HCT116 (cell line): ENCODE measurements around the gene SUPT5H.

ENCODE experiments used
- EZH2 ChIP-seq: fragments of 200-600 bp; sonication (generic); IDR thresholded peaks from 2 replicates; pipeline ENCODE4 v1.6.1; 2017; ENCODE audit warnings: antibody characterized with exemption, mixed run types
- TF ChIP-seq, protein P1 (sequence below), 3 experiments: fragments of 200-600 bp in 1 of 3; sonication (generic) in 1 of 3; IDR thresholded peaks in 2 of 3; conservative IDR thresholded peaks in 1 of 3; 2 replicates each; pipeline ENCODE4 v1.5.1; 2012 to 2017; ENCODE audit warnings: low read depth in 2 of 3, low read length in 2 of 3, antibody characterized with exemption in 1 of 3, borderline replicate concordance in 1 of 3, control low read depth in 1 of 3, mild to moderate bottlenecking in 1 of 3, mixed read lengths in 1 of 3, mixed run types in 1 of 3, moderate library complexity in 1 of 3; ENCODE audit not compliant: insufficient read depth in 1 of 3

DNA sequence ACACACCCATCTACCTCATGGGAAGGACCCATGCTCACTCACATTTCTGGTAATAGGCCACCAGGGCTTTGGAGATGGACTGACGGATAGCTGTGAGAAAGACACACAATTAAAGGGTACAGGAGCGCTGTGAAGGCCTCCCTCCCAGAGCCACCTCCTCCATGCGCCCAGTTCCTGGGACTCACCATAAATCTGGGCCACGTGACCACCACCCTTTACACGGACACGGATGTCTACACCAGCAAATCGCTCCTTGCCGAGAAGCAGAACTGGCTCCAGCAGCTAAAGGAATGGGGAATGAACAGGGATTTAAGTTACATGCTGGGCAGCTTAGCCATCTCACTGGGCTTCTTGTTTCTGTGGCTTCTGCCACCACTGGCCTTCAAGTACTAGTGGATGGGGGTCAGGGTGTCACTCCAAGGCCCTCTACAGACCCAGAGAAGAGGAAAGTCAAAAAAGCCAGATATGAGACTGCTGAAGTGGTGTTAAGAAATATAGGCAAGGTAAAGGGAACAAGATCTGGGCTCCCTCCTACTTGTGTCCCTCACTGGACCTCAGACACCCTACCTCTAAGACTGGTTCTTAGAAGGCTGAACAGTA, 11.8 kb upstream of the SUPT5H start:
- TF ChIP-seq, protein P1, sequence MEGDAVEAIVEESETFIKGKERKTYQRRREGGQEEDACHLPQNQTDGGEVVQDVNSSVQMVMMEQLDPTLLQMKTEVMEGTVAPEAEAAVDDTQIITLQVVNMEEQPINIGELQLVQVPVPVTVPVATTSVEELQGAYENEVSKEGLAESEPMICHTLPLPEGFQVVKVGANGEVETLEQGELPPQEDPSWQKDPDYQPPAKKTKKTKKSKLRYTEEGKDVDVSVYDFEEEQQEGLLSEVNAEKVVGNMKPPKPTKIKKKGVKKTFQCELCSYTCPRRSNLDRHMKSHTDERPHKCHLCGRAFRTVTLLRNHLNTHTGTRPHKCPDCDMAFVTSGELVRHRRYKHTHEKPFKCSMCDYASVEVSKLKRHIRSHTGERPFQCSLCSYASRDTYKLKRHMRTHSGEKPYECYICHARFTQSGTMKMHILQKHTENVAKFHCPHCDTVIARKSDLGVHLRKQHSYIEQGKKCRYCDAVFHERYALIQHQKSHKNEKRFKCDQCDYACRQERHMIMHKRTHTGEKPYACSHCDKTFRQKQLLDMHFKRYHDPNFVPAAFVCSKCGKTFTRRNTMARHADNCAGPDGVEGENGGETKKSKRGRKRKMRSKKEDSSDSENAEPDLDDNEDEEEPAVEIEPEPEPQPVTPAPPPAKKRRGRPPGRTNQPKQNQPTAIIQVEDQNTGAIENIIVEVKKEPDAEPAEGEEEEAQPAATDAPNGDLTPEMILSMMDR (IDR thresholded peaks at IDR 0.05 in 2 of 3, conservative IDR thresholded peaks at IDR 0.05 in 1 of 3; ENCODE audit: borderline replicate concordance in 1 of 3, insufficient read depth in 1 of 3, low read depth in 2 of 3, low read length in 2 of 3) = no peak
- TF ChIP-seq EZH2 = no peak
